GM13976 (cell line): Measurements from ENCODE around the gene LHX8.
"Not testable (repeated sequence)": the region's sequence is repeated elsewhere in the genome, so short reads cannot be mapped to it uniquely, and the experiment has no call there.

Experiments
- DNase-seq: peaks from one replicate; pipeline ENCODE4 v3.0.0; 2012; ENCODE audit warnings: low spot score
- in situ Hi-C: fragments of 300-500 bp; cut with MboI; formaldehyde crosslinking; loops from one replicate; pipeline ENCODE4 v1.12.0; 2022; ENCODE audit warnings: low sequenced_read_pairs, mixed read lengths, inconsistent platforms; ENCODE audit not compliant: unreplicated experiment
- TF ChIP-seq, protein P1 (sequence below): IDR thresholded peaks from 2 replicates; pipeline ENCODE4 v1.5.1; 2012; ENCODE audit warnings: borderline replicate concordance, mild to moderate bottlenecking; ENCODE audit not compliant: insufficient read depth; ENCODE audit errors: extremely low read depth, missing control alignments, control extremely low read depth

The LHX8 gene

DNA sequence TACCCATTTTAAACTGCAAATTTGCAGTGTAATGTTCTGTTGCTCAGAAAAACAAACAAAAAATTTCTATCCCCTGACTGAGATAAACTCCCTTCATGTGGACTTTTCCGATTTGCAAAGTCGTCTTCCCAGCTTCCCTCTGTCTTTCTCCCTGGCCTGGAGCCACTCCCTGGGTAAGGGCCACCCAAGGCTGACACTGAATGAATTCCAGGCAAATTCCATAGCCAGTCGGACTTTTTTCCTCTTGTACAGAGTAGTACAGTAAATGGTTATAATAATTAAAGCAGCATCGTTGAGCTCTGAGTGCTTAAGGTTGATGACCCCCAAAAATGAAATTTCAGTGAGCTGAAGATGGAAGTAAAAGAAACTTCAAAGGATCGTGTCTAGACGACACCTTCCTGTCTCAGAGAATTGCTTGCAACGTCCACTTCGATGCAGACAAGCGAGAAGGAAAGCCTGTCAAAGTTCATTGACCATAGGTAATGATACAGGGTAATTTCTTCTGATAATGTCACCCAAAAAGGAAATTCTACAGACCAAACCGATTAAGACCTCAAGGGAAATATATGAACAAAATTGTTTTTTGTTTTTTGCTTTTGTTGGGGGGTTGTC, 33.6 kb upstream of the LHX8 start:
- no peak for DNase-seq
- TF ChIP-seq, protein P1, sequence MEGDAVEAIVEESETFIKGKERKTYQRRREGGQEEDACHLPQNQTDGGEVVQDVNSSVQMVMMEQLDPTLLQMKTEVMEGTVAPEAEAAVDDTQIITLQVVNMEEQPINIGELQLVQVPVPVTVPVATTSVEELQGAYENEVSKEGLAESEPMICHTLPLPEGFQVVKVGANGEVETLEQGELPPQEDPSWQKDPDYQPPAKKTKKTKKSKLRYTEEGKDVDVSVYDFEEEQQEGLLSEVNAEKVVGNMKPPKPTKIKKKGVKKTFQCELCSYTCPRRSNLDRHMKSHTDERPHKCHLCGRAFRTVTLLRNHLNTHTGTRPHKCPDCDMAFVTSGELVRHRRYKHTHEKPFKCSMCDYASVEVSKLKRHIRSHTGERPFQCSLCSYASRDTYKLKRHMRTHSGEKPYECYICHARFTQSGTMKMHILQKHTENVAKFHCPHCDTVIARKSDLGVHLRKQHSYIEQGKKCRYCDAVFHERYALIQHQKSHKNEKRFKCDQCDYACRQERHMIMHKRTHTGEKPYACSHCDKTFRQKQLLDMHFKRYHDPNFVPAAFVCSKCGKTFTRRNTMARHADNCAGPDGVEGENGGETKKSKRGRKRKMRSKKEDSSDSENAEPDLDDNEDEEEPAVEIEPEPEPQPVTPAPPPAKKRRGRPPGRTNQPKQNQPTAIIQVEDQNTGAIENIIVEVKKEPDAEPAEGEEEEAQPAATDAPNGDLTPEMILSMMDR: no peak
- in situ Hi-C loops: no loop called here

DNA sequence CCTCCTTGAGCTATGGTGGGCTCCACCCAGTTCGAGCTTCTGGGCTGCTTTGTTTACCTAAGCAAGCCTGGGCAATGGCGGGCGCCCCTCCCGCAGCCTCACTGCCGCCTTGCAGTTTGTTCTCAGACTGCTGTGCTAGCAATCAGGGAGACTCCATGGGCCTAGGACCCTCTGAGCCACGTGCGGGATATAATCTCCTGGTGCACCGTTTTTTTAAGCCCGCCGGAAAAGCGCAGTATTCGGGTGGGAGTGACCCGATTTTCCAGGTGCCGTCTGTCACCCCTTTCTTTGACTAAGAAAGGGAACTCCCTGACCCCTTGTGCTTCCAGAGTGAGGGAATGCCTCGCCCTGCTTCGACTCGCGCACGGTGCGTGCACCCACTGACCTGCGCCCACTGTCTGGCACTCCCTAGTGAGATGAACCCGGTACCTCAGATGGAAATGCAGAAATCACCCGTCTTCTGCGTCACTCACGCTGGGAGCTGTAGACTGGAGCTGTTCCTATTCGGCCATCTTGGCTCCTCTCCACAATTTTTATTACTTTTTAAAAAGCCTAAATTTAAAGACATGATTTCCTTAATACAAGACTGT, 21.7 kb upstream of the LHX8 start:
- in situ Hi-C loops, DNase-seq: not testable (repeated sequence)

GRCh38 chr1:75115654-75116053, 18.5 kb upstream of the LHX8 start:
- TF ChIP-seq, protein P1: no peak
- DNase-seq: no peak
- in situ Hi-C loops: no loop called here

DNA sequence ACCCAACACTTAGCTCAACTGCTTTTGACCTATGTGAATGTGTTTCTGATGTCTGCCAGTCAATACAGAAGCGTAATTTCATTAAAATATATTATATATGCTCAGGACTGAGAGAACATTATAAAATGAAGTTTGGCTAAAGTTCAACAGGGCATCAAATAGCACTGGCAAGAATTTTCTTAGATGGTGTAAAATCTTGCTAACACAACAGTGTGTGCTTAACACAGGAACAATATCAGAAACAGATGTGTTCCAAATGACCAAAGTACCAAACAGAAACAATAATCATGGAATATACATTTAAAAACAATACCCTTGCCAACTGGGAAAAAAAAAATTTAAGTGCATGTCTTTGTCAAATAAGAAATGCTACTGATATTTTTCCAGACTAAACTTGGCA, 10.4 kb upstream of the LHX8 start:
- TF ChIP-seq, protein P1: no peak
- no peak for DNase-seq
- in situ Hi-C loops: no loop called here

GRCh38 chr1:75124510-75124909, 9.7 kb upstream of the LHX8 start:
- in situ Hi-C loops: no loop called here
- DNase-seq: no peak
- TF ChIP-seq, protein P1: no peak

- peak; percentile 29 for DNase-seq
- in situ Hi-C loops: no loop called here
- TF ChIP-seq, protein P1: no peak
Measured at GRCh38 chr1:75125161-75125726, 8.9 kb upstream of the LHX8 start.

DNA sequence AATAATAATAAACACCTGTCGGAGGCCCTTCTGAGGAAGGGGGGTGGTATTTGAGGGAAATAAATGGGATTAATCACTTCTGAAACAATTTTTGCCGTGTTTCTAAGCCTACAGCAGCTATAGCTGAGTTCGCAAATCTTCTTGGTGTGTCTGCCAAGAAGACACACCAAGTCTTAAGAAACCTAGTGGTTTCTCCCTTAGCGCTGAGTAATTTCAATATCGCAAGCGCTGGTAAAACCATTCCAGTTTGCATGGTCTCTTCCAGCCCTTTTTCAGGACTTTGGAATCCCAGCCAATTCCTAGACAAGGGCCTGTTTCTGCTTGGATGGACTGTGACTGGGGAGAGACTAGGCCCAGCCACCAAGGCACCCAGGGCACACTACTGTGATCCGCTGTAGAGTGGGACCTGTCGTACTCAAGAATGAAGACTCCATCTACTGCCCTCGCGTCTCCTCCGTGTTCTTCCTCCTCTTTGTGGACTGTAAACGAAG, 7.5 kb upstream of the LHX8 start:
- in situ Hi-C loops: no loop called here
- peak; percentile 17 for DNase-seq
- TF ChIP-seq, protein P1: no peak
